HG03442 (cell line): ENCODE measurements around the gene TMTC2.
"Not testable (repeated sequence)": the region's sequence is repeated elsewhere in the genome, so short reads cannot be mapped to it uniquely, and the experiment has no call there.

ENCODE experiments used
- ATAC-seq: cut with Tn5 transposase; IDR thresholded peaks from one replicate; pipeline ENCODE4 v1.9.1; 2021; ENCODE audit warnings: mild to moderate bottlenecking, moderate library complexity; ENCODE audit not compliant: unreplicated experiment

TMTC2 gene

GRCh38 chr12:82723891-82724290 is 37.2 kb downstream of the TMTC2 start:
- ATAC-seq = no peak

GRCh38 chr12:82725741-82726140 is 39.0 kb downstream of the TMTC2 start:
- no peak for ATAC-seq

DNA sequence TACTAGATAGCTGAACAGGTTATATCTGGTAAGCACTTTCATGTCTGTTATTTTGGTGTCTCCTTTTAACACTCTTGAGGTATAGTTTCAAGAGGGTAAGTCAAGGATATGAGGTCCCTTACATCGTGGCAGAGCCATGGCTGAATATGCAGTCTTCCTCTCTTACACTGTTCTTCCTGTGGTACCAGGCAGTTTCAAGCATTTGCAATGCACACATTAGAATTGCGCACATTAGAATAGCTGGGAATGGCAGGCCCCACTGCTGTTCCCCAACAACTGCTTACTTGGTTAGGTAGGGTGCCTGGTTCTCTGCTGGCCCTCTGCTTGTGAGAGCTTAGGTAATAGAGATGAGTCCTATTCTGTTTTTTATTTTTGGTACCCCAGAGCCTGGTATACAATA is 41.2 kb downstream of the TMTC2 start:
- no peak for ATAC-seq

GRCh38 chr12:82728710-82729109 is 42.0 kb downstream of the TMTC2 start:
- ATAC-seq = no peak

- no peak for ATAC-seq
These were observed 44.3 kb downstream of the TMTC2 start for GRCh38 chr12:82730953-82731459.

DNA sequence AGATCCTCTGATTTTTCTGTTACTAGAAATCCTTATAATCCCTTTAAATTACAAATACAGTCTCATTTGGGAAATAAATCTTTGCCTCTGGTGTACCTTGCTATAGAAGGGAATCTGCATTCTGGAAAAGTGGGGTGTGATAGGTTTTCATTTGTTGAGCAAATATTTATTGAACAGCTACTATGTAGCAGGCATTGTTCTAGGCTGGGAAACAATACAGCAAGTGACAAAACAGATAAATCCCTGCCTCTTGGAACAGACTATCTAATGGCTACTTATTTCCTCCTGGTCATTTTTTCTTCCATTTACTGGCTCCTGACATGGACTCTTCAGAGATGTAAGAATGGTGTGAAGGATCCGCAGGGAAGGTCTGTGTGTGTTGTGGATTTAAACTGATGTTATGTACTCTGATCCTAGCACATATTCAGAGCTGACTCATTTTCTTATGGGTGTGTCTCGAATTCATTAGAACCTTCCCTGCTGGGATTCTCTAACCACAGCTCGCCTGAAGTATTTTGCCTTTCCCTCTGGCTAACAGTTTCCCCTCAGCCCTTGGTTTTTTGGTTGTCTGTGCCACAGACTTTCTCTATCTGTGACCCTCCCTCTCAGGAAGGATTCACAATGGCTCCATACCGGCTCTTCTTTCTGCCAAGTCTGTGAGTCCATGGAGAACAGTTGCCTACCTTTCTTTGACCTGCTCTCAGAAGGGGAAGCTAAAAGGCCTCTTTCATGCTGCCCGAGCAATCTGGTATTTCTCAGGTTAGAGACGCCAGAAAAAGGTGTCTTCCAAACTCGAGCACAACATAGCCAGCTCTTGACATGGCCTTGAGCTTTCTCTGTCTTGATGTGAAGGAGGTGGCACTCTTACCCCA is 53.7 kb downstream of the TMTC2 start:
- ATAC-seq = no peak

GRCh38 chr12:82745063-82745674 is 58.5 kb downstream of the TMTC2 start:
- ATAC-seq = no peak

GRCh38 chr12:82745807-82746206 is 59.1 kb downstream of the TMTC2 start:
- no peak for ATAC-seq

DNA sequence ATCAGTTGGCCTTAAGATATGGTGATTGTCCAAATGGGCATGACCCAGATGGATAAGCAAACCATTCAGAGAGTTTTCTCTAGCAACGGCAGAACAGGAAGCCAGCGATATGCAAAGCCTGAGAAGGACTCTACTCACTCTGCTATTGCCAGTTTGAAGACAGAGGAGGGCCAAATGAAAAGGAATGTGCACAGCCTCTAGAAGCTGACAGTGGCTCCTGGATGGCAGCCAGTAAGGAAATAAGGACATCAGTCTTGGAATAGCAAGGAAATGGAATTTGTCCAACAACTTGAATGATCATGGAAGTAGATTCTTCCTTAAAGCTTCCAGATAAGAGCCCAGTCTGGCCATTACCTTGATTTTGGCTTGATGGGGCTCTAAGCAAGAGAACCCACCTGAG is 60.0 kb downstream of the TMTC2 start:
- no peak for ATAC-seq

GRCh38 chr12:82749015-82749414 is 62.3 kb downstream of the TMTC2 start:
- no peak for ATAC-seq

DNA sequence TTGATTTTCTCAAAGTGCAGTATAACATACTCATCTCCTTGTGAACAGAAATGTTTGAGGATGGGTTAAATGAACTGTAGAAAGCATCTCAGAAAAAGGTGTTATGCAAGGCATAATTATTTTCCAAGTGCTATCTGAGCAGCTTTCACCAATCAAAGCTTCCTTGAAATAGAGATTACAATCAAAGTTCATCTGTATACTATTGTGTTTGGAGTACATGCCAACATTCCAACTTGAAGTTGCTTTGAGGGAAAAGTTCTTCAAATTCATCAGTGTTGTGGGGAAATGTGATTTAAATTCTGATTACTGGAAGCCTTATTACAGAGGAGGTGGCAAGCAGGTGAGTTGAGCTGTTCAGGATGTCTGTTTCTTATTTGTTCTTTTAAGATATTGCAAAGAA is 68.2 kb downstream of the TMTC2 start:
- ATAC-seq = no peak

- ATAC-seq = no peak
These were observed 69.6 kb downstream of the TMTC2 start for GRCh38 chr12:82756303-82756702.

GRCh38 chr12:82757059-82757458 is 70.4 kb downstream of the TMTC2 start:
- no peak for ATAC-seq

DNA sequence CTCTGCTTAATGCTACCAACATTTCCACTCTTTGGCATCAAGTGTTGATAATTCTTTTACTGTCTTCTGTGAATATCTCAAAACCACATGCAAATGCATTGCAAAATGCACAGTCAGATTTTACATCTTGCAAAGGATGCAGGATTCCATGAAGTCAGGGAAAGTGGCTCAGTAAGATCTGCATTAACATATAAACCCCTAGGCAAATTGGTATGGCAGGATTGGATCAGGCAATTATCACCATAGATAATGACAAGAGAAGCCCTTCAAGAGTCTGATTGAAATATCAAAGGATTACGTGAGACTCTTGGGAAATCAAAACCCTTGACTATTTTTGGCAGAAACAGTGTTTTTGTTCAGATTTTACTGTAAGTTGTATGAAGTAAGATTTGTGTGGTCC is 71.0 kb downstream of the TMTC2 start:
- no peak for ATAC-seq

DNA sequence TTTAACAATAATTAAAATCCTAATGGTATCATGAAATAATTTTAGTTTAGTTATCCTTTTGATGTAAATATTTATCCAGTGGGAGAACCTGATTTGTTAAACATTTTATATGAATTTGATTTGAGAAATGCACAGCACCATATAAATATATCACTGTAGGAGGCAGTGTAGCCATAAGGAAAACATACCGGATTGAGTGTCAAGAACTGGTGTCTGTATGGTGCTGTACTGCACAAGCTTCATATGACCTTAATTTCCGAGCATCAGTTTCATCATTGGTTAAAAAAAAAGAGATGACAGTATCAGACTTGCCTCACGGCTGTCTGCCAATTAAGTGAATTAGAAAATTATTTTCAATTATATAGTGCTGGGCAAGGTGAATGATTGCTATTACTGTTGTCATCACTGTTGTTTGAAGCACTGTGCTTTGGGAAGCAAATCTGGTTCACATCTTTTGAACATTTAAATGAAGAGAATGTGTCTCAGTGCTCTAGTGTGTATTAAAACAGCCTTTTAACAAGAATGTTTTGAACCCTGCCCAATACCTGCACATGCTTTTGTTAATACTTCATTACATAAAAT is 72.1 kb downstream of the TMTC2 start:
- ATAC-seq = no peak

DNA sequence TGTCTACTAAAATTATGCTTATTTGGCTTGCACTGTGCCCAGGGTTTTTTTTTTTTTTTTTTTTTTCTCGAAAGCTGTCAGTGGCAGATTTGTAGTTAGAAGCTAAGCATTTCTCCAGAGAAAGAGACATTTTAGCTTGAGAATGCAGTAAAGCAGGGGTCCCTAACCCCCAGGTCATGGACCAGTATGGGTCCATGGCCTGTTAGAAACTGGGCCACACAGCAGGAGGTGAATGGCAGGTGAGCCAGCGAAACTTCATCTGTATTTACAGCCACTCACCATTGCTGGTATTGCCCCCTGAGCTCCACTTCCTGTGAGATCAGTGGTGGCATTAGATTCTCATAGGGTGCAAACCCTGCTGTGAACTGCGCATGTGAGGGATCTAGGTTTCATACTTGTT is 73.7 kb downstream of the TMTC2 start:
- no peak for ATAC-seq

- not testable (repeated sequence) for ATAC-seq
These were observed 78.5 kb downstream of the TMTC2 start for GRCh38 chr12:82765206-82765605.

GRCh38 chr12:82765971-82766705 is 79.4 kb downstream of the TMTC2 start:
- no peak for ATAC-seq

DNA sequence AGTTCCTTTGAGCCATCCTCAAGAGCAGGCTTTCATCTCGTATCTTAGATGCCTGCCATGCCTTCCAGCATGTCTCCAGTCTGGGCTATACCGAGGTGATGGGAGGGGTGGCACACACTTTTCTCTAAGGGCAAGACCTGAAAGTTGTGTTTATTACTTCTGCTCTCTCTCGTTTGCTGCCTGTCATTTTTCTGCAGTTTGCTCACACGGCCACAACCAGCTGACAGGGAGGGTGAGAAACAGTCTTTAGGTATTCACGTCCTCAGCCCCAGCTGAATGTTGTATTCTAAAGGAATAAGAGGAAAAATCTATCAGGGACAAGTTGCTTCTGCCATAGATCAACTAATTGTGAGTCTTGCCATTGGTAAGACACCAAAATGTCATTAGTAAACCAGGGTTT is 88.0 kb downstream of the TMTC2 start:
- ATAC-seq = no peak

- ATAC-seq = no peak
These were observed 93.8 kb downstream of the TMTC2 start for GRCh38 chr12:82780517-82780916.

DNA sequence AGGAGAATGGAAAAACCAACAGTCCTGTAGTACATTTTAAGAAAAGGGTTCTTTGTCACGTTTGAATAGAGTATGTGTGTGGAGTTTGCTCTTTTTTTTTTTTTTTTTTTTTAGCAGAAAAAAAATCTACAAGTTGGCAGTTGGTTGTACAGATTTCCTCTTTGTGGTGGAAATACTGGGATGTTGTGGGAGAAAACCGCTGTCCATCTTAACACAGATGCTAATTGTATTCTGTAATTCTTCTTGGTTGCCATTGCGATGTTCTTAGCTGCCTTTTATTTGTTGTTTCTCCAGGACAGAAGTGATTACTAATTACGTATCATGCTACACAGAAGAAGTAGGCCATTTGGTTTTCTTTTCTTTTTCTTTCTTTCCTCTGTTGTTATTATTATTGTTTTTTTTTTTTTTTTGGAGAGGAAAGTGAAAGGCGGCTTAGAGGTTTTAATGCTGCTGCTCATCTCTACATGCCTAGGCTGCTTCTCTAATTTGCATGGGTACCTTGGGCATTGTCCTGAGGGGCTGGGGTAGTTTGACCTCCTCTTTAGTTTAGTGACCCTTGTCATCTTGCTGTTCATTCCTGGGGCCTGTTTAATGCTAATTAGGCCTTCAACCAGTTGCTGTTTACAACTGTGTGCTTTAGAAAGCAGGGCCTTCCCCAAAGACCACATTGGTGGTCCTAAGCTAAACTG is 94.7 kb downstream of the TMTC2 start:
- ATAC-seq = no peak
